Gastroesophageal sphincter (tissue), 4 donors: ENCODE measurements around the gene HS3ST3A1. TPM values are rescaled to one million over a fixed set of nuclear protein-coding genes. Genes with fewer than 3 reads are reported as not detected.

Experiments used
- ATAC-seq: fragments of 150-250 bp; one replicate; pipeline ENCODE4 v1.9.1; 2016; ENCODE audit warnings: mild to moderate bottlenecking, moderate library complexity
- H3K27ac ChIP-seq, 4 donors: fragments of 200-600 bp; sonication (generic) in 3 of 4; 1 replicate in 3 of 4; 2 replicates in 1 of 4; pipeline ENCODE4 v1.5.1; 2016 to 2019
- H3K27me3 ChIP-seq: fragments of 200-600 bp; sonication (generic); one replicate; pipeline ENCODE4 v1.5.1; 2019
- H3K36me3 ChIP-seq, 2 donors: fragments of 200-600 bp; sonication (generic); one replicate each; pipeline ENCODE4 v1.5.1; 2019; ENCODE audit warnings: control low read depth in 1 of 2
- H3K4me1 ChIP-seq, 3 donors: fragments of 200-600 bp; sonication (generic); 1 replicate in 2 of 3; 2 replicates in 1 of 3; pipeline ENCODE4 v1.5.1; 2016 to 2019; ENCODE audit warnings: control low read depth in 2 of 3
- H3K4me3 ChIP-seq, 2 donors: fragments of 200-600 bp; sonication (generic); one replicate each; pipeline ENCODE4 v1.5.1; 2019; ENCODE audit warnings: mild to moderate bottlenecking in 1 of 2, moderate library complexity in 1 of 2
- H3K9me3 ChIP-seq, 3 donors: fragments of 200-600 bp; sonication (generic); one replicate each; pipeline ENCODE4 v1.5.1; 2017 to 2019; ENCODE audit warnings: control low read depth in 2 of 3
- CTCF ChIP-seq, 4 experiments: fragments of 200-600 bp in 2 of 4; fragments of 450-650 bp in 2 of 4; sonication (generic) in 1 of 4; IDR thresholded peaks; one replicate each; pipeline ENCODE4 v1.5.1; 2017 to 2019; ENCODE audit warnings: antibody characterized with exemption in 4 of 4, mild to moderate bottlenecking in 2 of 4, moderate library complexity in 2 of 4
- EP300 ChIP-seq: sonication (generic); formaldehyde crosslinking; IDR thresholded peaks from one replicate; pipeline ENCODE4 v1.6.1; 2017; ENCODE audit warnings: antibody characterized with exemption, mild to moderate bottlenecking
- POLR2A ChIP-seq, 2 donors: fragments of 450-650 bp; IDR thresholded peaks; one replicate each; pipeline ENCODE4 v1.6.1; 2017; ENCODE audit warnings: antibody characterized with exemption in 2 of 2, mild to moderate bottlenecking in 2 of 2, moderate library complexity in 1 of 2
- POLR2AphosphoS5 ChIP-seq: sonication (generic); formaldehyde crosslinking; IDR thresholded peaks from one replicate; pipeline ENCODE4 v1.6.1; 2017; ENCODE audit warnings: antibody characterized with exemption
- WGBS, 2 donors: methylation state at CpG; one replicate each; pipeline ENCODE4 v1.1.5; 2018; ENCODE audit warnings: low coverage in 1 of 2; 5-methylcytosine and 5-hydroxymethylcytosine counted together
- total RNA-seq, 4 donors: library from RNA; depleted of rRNA; stranded (reverse); fragments of >200 nt; gene quantifications; one replicate each; pipeline ENCODE4 v1.1.0, GENCODE V29; 2016

Gene HS3ST3A1
- total RNA-seq, 4 donors from 2014 or later: 5.9 to 10.9 (median 8.9) TPM

DNA sequence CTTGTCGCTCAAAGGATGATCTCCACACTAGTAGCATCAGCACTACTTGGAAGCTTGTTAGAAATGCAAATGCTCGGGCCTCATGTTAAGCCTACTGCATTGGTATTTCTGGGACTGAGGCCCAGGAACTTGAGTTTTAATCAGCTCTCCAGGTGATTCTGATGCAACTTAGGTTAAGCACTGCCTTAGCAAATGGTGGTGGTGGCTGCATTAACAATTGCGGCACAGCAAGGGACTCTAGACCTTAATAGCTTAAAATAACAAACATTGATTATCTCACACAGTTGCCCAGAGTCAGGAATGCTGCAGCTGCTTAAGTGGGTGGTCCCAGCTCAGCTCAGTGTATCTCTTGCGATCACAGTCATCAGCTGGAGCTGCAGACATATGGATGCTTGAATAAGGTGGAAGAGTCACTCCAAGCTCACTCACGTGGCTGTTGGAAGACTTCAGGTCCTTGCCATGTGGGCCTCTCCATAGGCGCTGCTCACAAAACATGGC is 25.8 kb downstream of the HS3ST3A1 start:
- TF ChIP-seq POLR2A (IDR thresholded peaks at IDR 0.05): no peak
- 33 to 53% methylated on average over 2 to 3 of the region's 6 CpGs for WGBS, 2 donors
- H3K27me3 ChIP-seq: no peaks in the 10 kb centered on the region
- H3K9me3 ChIP-seq: no peaks in the 10 kb centered on the region
- no peak overlapping the region for H3K27ac ChIP-seq
- no peak for ATAC-seq
- H3K36me3 ChIP-seq: no peaks in the 10 kb centered on the region
- no peaks in the 10 kb centered on the region for H3K4me1 ChIP-seq
- H3K4me3 ChIP-seq: no peak overlapping the region

GRCh38 chr17:13575466-13575865 is 26.3 kb downstream of the HS3ST3A1 start:
- no peak for TF ChIP-seq POLR2A (IDR thresholded peaks at IDR 0.05)
- Histone ChIP-seq H3K27ac (no peak overlapping the region), H3K4me3 (no peak overlapping the region), H3K36me3 (no peaks in the 10 kb centered on the region), H3K9me3 (no peaks in the 10 kb centered on the region), H3K27me3 (no peaks in the 10 kb centered on the region), H3K4me1 (no peaks in the 10 kb centered on the region)
- WGBS, 2 donors: 71 to 72% methylated on average over 2 of the region's 2 CpGs
- no peak for ATAC-seq

- H3K9me3 ChIP-seq: peaks cover 0 to 3% (median 0%) of the 10 kb centered on the region in 3 donors
- 33 to 45% methylated on average over 3 of the region's 3 CpGs for WGBS, 2 donors
- ATAC-seq: no peak
- TF ChIP-seq CTCF (IDR thresholded peaks at IDR 0.05): no peak
- no peak for TF ChIP-seq EP300
- TF ChIP-seq POLR2A (IDR thresholded peaks at IDR 0.05): no peak
- no peak for TF ChIP-seq POLR2AphosphoS5
- no peaks in the 10 kb centered on the region for H3K27me3 ChIP-seq
- H3K27ac ChIP-seq: no peak overlapping the region
- no peaks in the 10 kb centered on the region for H3K4me1 ChIP-seq
- H3K4me3 ChIP-seq: no peak overlapping the region
- no peaks in the 10 kb centered on the region for H3K36me3 ChIP-seq
Measured at GRCh38 chr17:13572581-13572980, 29.1 kb downstream of the HS3ST3A1 start.

DNA sequence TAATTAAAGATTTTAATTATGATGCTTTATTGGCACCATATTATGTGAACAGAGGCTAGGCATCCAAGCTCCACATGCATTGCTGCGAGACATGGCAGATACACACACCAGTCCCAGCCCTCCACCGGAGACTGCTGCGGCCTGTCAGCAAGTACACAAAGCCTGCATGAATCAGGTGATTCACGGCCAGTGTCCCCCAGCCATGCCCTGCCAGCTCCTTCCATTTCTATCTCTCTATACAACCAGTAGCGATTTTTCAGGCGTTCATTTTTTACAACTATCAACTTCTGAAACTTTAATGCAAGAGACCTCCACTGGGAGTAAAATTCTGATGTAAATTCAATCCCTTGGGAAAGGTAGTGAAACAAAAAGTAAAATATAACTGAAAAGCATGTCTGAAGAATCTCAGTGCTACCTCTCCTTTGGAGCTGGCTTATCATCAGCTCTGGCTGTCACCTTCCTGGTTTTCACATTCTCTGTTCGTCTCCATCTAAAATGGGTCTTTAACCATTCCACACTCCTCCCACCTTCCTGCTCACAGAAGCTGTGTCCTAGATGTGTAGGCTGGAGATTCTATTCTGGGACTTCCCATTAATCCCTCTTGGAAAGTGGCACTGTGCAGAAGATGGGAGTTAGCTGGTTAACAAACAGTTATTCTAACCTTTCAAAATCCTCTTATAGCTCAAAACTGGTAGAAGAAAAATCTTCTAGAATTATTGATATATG is 32.2 kb downstream of the HS3ST3A1 start:
- Histone ChIP-seq H3K4me1 (no peaks in the 10 kb centered on the region), H3K27ac (no peak overlapping the region), H3K36me3 (no peaks in the 10 kb centered on the region), H3K4me3 (no peak overlapping the region), H3K9me3 (peaks cover 0 to 13% (median 0%) of the 10 kb centered on the region in 3 donors), H3K27me3 (no peaks in the 10 kb centered on the region)
- no peak for ATAC-seq
- TF ChIP-seq POLR2AphosphoS5 (no peak), CTCF (IDR thresholded peaks at IDR 0.05) (no peak), EP300 (no peak), POLR2A (IDR thresholded peaks at IDR 0.05) (no peak)
- 64 to 73% methylated on average over 7 of the region's 7 CpGs for WGBS, 2 donors

DNA sequence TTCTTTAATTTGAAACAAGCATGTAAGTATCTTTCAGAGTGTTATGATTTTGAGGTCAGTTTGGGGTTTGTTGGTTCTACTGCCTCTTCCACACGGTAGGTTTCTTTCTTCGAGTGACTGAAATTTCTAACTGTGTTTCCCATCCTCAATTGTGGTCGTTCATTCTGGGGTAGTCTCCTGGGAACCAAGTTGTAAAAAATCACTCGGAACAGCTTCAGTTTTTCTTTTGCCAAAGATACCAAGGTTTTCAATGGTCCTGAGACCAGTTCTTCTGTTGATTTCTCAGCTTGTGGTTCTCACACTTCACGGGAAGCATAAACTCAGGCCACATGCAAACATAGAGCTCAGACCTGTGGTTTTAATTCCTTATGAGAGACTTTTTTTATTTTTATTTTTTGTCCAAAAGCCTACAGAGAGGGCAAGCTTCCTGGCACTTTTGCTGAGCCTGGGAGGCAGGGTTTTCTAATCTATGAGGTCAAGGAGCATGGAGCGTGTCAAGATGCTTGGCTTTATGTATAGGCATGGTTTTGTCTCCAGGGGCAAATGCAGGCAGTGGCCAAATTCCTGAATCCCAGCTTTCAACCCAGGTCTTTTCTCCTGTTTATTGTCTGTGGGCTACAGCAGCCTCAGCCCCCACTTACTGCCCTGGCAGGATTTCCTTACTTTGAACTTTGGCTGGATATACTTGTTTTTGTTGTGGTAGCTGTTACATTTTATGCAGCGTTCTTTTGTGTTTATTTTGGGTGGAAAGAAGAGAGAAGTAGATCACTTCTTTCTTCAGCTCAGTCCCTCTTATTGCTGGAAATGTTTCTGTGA is 32.9 kb downstream of the HS3ST3A1 start:
- WGBS, 2 donors: 21 to 46% methylated on average over 6 to 7 of the region's 7 CpGs
- no peak overlapping the region for H3K27ac ChIP-seq
- no peak for TF ChIP-seq CTCF (IDR thresholded peaks at IDR 0.05)
- no peak for TF ChIP-seq EP300
- TF ChIP-seq POLR2A (IDR thresholded peaks at IDR 0.05): no peak
- TF ChIP-seq POLR2AphosphoS5: no peak
- H3K9me3 ChIP-seq: peaks cover 0 to 13% (median 0%) of the 10 kb centered on the region in 3 donors
- H3K4me1 ChIP-seq: no peaks in the 10 kb centered on the region
- H3K36me3 ChIP-seq: no peaks in the 10 kb centered on the region
- no peak overlapping the region for H3K4me3 ChIP-seq
- H3K27me3 ChIP-seq: no peaks in the 10 kb centered on the region
- no peak for ATAC-seq
